Aorta (tissue), 5 donors: ENCODE results near the gene TBC1D9. TPM values are rescaled to one million over a fixed set of nuclear protein-coding genes. Genes with fewer than 3 reads are reported as not detected.
A peak's percentile ranks its signal among the peaks of the same experiment; 100 is the strongest.

Source experiments
- ATAC-seq: fragments of 200-7000 bp; cut with Tn5 transposase; one replicate; pipeline ENCODE4 v1.9.1; 2022; ENCODE audit warnings: moderate library complexity; ENCODE audit not compliant: low FRiP score
- DNase-seq, 2 donors: peaks; one replicate each; pipeline ENCODE4 v3.0.0-alpha.2; 2020
- H3K27ac ChIP-seq, 2 donors: one replicate each; pipeline ENCODE4 v1.5.1; 2013; ENCODE audit warnings: low read length in 2 of 2, mild to moderate bottlenecking in 2 of 2, moderate library complexity in 2 of 2, control low read depth in 1 of 2, inconsistent platforms in 1 of 2, low read depth in 1 of 2
- H3K27me3 ChIP-seq, 2 donors: one replicate each; pipeline ENCODE4 v1.6.1; 2013; ENCODE audit warnings: control low read depth in 1 of 2, low read length in 1 of 2, mild to moderate bottlenecking in 1 of 2, moderate library complexity in 1 of 2; ENCODE audit not compliant: insufficient read depth in 2 of 2, control insufficient read depth in 1 of 2
- H3K36me3 ChIP-seq, 2 donors: one replicate each; pipeline ENCODE4 v1.6.1; 2013; ENCODE audit warnings: control low read depth in 1 of 2, low read length in 1 of 2, mild to moderate bottlenecking in 1 of 2; ENCODE audit not compliant: insufficient read depth in 2 of 2, control insufficient read depth in 1 of 2
- H3K4me1 ChIP-seq, 2 donors: one replicate each; pipeline ENCODE4 v1.6.1; 2013; ENCODE audit warnings: low read length in 2 of 2, control low read depth in 1 of 2, mild to moderate bottlenecking in 1 of 2, moderate library complexity in 1 of 2; ENCODE audit not compliant: insufficient read depth in 2 of 2, control insufficient read depth in 1 of 2
- H3K4me3 ChIP-seq, 2 donors: one replicate each; pipeline ENCODE4 v1.5.1; 2013; ENCODE audit warnings: low read length in 2 of 2, control low read depth in 1 of 2, mild to moderate bottlenecking in 1 of 2
- H3K9me3 ChIP-seq: one replicate; pipeline ENCODE4 v1.6.1; 2013; ENCODE audit warnings: mild to moderate bottlenecking, low read length; ENCODE audit not compliant: control insufficient read depth
- WGBS, 2 donors: extraction: QIAGEN DNeasy Blood & Tissue Kit; methylation state at CpG; one replicate each; pipeline ENCODE4 v1.1.7; 2013; 5-methylcytosine and 5-hydroxymethylcytosine counted together
- intact Hi-C, 2 donors: fragments of 100-400 bp; cut with DNase I; formaldehyde crosslinking; loops; one replicate each; pipeline versions ENCODE4 v1.14.2 to v1.15.0; 2022
- polyA plus RNA-seq, 2 donors: library from polyadenylated mRNA; stranded (reverse); fragments of 200-250 nt; gene quantifications; one replicate each; pipeline ENCODE4 v1.2.3, GENCODE V29; 2013
- total RNA-seq, 2 donors: library from RNA; stranded (reverse); fragmentation: NEBNext Ultra II Directional; extraction: Animal tissue kit (Norgen Biotek cat#: 25700); gene quantifications; one replicate each; pipeline ENCODE4 v1.2.1, GENCODE V29; 2021
- donor health status: healthy with polysubstance abuse.
- donor health status: Bipolar disorder and iron deficiency.
- donor health status: DM: no; HTN: no; CAD: no.
- donor health status: DM: no; HTN: no; CAD: no.
- donor health status: DM: yes; HTN: yes; CAD: no.

The TBC1D9 gene
- total and polyA plus RNA-seq, 4 donors, result 4.7 to 28.8 (median 13.5) TPM

GRCh38 chr4:140697709-140698560 lies 58.2 kb downstream of the TBC1D9 start:
- Histone ChIP-seq H3K4me1 (peaks cover 0 to 2% of the 10 kb centered on the region in 2 donors), H3K27ac (no peak overlapping the region), H3K36me3 (peaks cover 0 to 3% of the 10 kb centered on the region in 2 donors), H3K27me3 (no peaks in the 10 kb centered on the region), H3K9me3 (no peaks in the 10 kb centered on the region), H3K4me3 (no peak overlapping the region)
- DNase-seq, result no peak
- intact Hi-C loops, result no loop called here
- no peak for ATAC-seq
- 78 to 81% methylated on average over 16 of the region's 16 CpGs for WGBS, 2 donors

- Histone ChIP-seq H3K9me3 (no peaks in the 10 kb centered on the region), H3K27me3 (no peaks in the 10 kb centered on the region), H3K36me3 (peaks cover 0 to 3% of the 10 kb centered on the region in 2 donors), H3K27ac (no peak overlapping the region), H3K4me1 (peaks cover 0 to 2% of the 10 kb centered on the region in 2 donors), H3K4me3 (no peak overlapping the region)
- no peak for ATAC-seq
- DNase-seq, result no peak
- intact Hi-C loops, result no loop called here
These were observed 60.7 kb downstream of the TBC1D9 start for GRCh38 chr4:140695483-140695882.

GRCh38 chr4:140693562-140693961 lies 62.6 kb downstream of the TBC1D9 start:
- WGBS, 2 donors, result 78 to 87% methylated on average over 1 of the region's 1 CpG
- H3K27me3 ChIP-seq, result no peaks in the 10 kb centered on the region
- no peak for ATAC-seq
- no peak overlapping the region for H3K4me3 ChIP-seq
- no peak for DNase-seq
- no peaks in the 10 kb centered on the region for H3K9me3 ChIP-seq
- intact Hi-C loops, result no loop called here
- H3K27ac ChIP-seq, result no peak overlapping the region
- H3K36me3 ChIP-seq, result peaks cover 0 to 3% of the 10 kb centered on the region in 2 donors
- peaks cover 0 to 2% of the 10 kb centered on the region in 2 donors for H3K4me1 ChIP-seq

GRCh38 chr4:140691369-140691768 lies 64.8 kb downstream of the TBC1D9 start:
- no peaks in the 10 kb centered on the region for H3K36me3 ChIP-seq
- H3K9me3 ChIP-seq, result no peaks in the 10 kb centered on the region
- 64 to 65% methylated on average over 2 of the region's 2 CpGs for WGBS, 2 donors
- no peaks in the 10 kb centered on the region for H3K27me3 ChIP-seq
- intact Hi-C loops, result no loop called here
- no peak overlapping the region for H3K4me3 ChIP-seq
- H3K4me1 ChIP-seq, result peaks cover 0 to 2% of the 10 kb centered on the region in 2 donors
- H3K27ac ChIP-seq, result no peak overlapping the region
- DNase-seq, result no peak
- ATAC-seq, result peak; percentile 63

- ATAC-seq (no peak), DNase-seq (no peak)
- 96 to 100% methylated on average over 1 of the region's 1 CpG for WGBS, 2 donors
- H3K36me3 ChIP-seq, result no peaks in the 10 kb centered on the region
- intact Hi-C loops, result no loop called here
- no peaks in the 10 kb centered on the region for H3K4me1 ChIP-seq
- no peak overlapping the region for H3K4me3 ChIP-seq
- H3K27me3 ChIP-seq, result no peaks in the 10 kb centered on the region
- H3K9me3 ChIP-seq, result no peaks in the 10 kb centered on the region
- no peak overlapping the region for H3K27ac ChIP-seq
These were observed 66.1 kb downstream of the TBC1D9 start for GRCh38 chr4:140690093-140690492.

- intact Hi-C loops, result no loop called here
- no peak for DNase-seq
- Histone ChIP-seq H3K36me3 (no peaks in the 10 kb centered on the region), H3K4me1 (no peaks in the 10 kb centered on the region), H3K27ac (no peak overlapping the region), H3K27me3 (no peaks in the 10 kb centered on the region), H3K4me3 (no peak overlapping the region), H3K9me3 (no peaks in the 10 kb centered on the region)
- WGBS, 2 donors, result 92 to 95% methylated on average over 3 of the region's 3 CpGs
- no peak for ATAC-seq
These were observed 66.6 kb downstream of the TBC1D9 start for GRCh38 chr4:140689623-140690022.

- no peak for DNase-seq
- 82 to 86% methylated on average over 6 of the region's 6 CpGs for WGBS, 2 donors
- Histone ChIP-seq H3K27me3 (no peaks in the 10 kb centered on the region), H3K9me3 (no peaks in the 10 kb centered on the region), H3K4me3 (no peak overlapping the region), H3K4me1 (no peaks in the 10 kb centered on the region), H3K36me3 (no peaks in the 10 kb centered on the region), H3K27ac (no peak overlapping the region)
- intact Hi-C loops, result no loop called here
- ATAC-seq, result no peak
These were observed 67.2 kb downstream of the TBC1D9 start for GRCh38 chr4:140688711-140689598.

- ATAC-seq (no peak), DNase-seq (no peak)
- intact Hi-C loops, result no loop called here
- Histone ChIP-seq H3K27me3 (no peaks in the 10 kb centered on the region), H3K27ac (no peak overlapping the region), H3K4me1 (no peaks in the 10 kb centered on the region), H3K9me3 (no peaks in the 10 kb centered on the region), H3K36me3 (no peaks in the 10 kb centered on the region), H3K4me3 (no peak overlapping the region)
These were observed 69.4 kb downstream of the TBC1D9 start for GRCh38 chr4:140686796-140687195.
